Epithelial cell of proximal tubule (primary cell): ENCODE data around the gene CPT2. TPM values are rescaled to one million over a fixed set of nuclear protein-coding genes. Genes with fewer than 3 reads are reported as not detected.

Experiments
- DNase-seq: peaks from one replicate; pipeline ENCODE4 v3.0.0-alpha.2; 2011; ENCODE audit warnings: low read depth
- H3K4me3 ChIP-seq: 2 replicates; pipeline ENCODE4 v1.5.1; 2011; ENCODE audit warnings: low read depth, mild to moderate bottlenecking, low read length
- total RNA-seq: library from RNA; depleted of rRNA; stranded (reverse); fragments of >200 nt; gene quantifications from 2 replicates; pipeline ENCODE4 v1.2.3, GENCODE V29; 2015
- TF ChIP-seq, protein P1 (sequence below): conservative IDR thresholded peaks from 2 replicates; pipeline ENCODE4 v1.5.1; 2012; ENCODE audit warnings: low read depth, mild to moderate bottlenecking, low read length

The CPT2 gene
- total RNA-seq, 1 donor from 2014 or later = 11.9 TPM

DNA sequence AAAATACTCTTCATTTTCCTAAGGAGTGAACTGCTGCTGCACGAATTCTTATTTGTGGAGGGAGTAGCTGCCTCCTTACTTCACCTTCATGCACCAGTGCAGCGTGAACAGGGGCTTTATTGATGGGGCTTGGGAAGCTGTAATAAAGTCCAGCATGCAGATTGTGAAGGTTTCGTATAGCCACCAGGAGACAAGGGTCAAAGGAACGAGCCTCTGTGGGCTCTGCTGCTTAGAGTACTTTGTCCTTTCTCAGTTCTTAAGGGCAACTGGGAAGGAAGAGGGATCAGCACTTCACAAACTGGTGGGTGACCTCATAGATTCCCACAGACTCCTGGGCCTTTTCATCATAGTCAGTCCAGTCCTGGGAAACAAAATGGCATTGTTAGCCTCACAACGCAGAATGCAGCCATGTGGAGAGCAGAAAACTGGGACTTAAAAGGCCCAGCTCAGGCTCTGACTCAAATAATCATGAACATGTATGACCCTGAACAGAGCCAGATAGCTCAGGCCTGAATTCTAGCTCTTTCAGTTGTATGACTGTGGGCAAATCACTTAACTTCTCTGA, 17.8 kb downstream of the CPT2 start:
- no peak overlapping the region for H3K4me3 ChIP-seq
- no peak for DNase-seq
- TF ChIP-seq, protein P1, sequence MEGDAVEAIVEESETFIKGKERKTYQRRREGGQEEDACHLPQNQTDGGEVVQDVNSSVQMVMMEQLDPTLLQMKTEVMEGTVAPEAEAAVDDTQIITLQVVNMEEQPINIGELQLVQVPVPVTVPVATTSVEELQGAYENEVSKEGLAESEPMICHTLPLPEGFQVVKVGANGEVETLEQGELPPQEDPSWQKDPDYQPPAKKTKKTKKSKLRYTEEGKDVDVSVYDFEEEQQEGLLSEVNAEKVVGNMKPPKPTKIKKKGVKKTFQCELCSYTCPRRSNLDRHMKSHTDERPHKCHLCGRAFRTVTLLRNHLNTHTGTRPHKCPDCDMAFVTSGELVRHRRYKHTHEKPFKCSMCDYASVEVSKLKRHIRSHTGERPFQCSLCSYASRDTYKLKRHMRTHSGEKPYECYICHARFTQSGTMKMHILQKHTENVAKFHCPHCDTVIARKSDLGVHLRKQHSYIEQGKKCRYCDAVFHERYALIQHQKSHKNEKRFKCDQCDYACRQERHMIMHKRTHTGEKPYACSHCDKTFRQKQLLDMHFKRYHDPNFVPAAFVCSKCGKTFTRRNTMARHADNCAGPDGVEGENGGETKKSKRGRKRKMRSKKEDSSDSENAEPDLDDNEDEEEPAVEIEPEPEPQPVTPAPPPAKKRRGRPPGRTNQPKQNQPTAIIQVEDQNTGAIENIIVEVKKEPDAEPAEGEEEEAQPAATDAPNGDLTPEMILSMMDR = no peak

DNA sequence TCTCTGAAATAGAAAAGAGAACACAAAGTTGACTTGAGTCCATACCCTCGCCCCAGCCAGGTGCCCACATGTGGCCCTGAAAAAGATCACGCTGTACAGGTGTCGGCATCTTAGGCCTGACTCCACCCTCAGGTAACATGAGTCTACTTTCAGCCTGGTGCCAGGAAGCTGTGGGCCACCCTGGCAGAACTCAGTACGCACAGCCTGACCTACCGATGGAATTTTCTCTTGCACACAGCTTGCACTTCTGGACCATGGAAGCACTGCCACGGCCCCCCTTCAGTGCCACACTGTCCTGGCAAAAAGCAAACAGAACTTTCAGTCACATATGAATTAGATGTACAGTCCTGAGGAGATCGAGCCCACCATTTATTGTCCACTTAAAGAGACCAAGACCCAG, 21.6 kb downstream of the CPT2 start:
- no peak overlapping the region for H3K4me3 ChIP-seq
- no peak for DNase-seq
- TF ChIP-seq, protein P1 = no peak

DNA sequence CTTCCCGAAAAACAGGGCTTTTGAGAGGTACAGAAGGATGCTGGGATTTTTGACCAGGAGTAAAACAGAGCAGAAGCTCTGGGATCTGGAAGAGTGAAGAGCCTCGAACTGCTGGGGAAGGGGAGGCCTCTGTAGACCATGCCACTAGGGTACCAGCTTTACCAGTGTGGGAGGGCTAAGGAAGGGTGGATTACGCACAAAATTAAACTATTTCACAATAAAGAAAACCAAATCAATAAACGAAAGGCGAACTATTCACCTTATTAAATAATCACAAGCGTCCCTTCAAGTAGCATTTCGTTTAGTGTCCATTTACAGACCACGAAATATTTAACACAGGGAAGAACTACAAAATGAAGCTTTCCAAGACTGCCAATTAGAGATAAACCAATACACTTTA, 23.1 kb downstream of the CPT2 start:
- peak overlapping the region; percentile 65 for H3K4me3 ChIP-seq
- no peak for DNase-seq
- TF ChIP-seq, protein P1 = no peak

DNA sequence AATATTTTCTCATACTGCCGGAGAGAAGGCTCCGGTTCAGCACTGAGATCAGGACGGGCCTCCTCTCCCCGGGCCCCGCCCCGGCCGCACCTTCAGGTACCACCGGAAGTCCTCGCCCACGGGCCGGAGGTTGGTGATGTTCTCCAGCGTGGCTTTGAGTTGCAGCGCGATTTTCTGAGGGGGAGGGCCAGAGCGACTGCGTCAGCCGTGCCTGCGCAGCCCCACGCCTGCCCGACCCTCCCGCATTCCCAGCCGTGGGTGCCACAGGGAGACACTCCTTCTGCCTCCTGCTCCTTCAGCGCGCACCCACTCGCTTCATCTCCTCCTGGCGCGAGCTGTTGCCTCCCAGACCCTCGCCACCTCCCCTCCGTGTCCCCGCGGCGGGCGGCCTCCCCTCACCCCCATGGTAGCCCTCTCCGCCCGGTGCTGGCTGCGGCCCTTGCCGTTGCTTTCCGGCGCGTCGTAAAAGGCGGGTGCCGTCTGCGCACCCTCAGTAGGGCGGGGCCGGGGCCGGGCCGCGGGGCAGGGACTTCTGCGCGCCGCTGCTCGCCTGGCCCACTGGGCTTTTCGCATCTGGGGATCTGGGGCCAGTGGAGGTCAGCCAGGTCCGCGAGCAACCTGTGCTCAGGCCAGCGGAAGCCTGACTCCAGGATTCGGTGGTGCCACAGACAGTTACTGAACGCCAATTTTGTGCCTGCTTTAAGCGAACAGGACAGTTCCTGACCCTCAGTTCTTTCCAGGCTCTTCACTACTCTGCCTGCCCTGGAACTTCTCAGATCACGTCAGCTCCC, 23.7 kb downstream of the CPT2 start, which contains the start of gene CZIB:
CZIB (minus strand) TSS at position 464 of the 791 bp plus-strand sequence; CDS start at position 405, 59 bp downstream.
- H3K4me3 ChIP-seq = peak within 1 kb of the TSS; percentile 65
- DNase-seq = peak; percentile 56
- TF ChIP-seq, protein P1 = no peak

DNA sequence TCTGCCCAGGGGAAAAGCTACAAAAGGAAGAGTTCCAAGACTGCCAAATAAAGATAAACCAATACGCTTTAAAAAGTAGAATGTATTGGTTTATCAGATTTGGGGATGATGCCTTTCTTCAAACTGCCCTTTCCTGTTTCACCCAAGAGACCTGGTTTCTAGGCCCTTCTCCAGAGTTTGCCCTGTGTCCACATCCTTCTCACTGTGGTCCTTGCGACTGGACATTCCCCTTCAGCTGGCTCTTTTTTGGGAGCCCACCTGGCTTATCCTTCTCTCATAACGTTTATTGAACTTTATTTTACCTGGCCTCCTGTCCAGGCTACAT, 24.3 kb downstream of the CPT2 start:
- TF ChIP-seq, protein P1 = no peak
- H3K4me3 ChIP-seq = peak overlapping the region; percentile 65
- no peak for DNase-seq

DNA sequence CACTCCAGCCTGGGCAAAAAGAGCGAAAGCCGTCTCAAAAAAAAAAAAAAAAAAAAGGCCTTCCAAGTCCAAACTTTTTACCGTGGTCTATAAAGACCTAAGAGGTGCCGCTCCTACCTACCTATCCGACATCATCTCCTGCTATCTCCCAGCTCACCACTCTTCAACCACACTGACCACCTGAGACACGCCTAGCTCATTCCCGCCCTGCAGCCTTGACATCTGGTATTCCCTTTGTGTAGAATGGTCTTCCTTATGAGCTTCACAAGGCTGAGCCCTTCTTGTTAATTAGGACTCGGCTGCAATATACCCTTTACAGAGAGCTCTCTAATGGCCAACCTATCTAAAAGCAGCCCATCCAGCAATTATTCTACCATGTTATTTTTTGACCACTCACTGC, 41.0 kb downstream of the CPT2 start:
- H3K4me3 ChIP-seq = peak overlapping the region; percentile 85
- TF ChIP-seq, protein P1 = no peak
- DNase-seq = no peak
